Loucy (cell line): ENCODE measurements around the gene ZNF791.
"Not testable (repeated sequence)": the region's sequence is repeated elsewhere in the genome, so short reads cannot be mapped to it uniquely, and the experiment has no call there.

ENCODE experiments used
- EZH2phosphoT487 ChIP-seq: fragments of 200-600 bp; IDR thresholded peaks from 2 replicates; pipeline ENCODE4 v1.6.1; 2018; ENCODE audit warnings: antibody characterized with exemption, mild to moderate bottlenecking, moderate library complexity, borderline replicate concordance
- TF ChIP-seq, protein P1 (sequence below): fragments of 200-600 bp; sonication (generic); conservative IDR thresholded peaks from 2 replicates; pipeline ENCODE4 v1.5.1; 2014; ENCODE audit warnings: mild to moderate bottlenecking, antibody characterized with exemption, low read length

GRCh38 chr19:12678039-12678438, 67.3 kb downstream of the ZNF791 start:
- TF ChIP-seq, protein P1, sequence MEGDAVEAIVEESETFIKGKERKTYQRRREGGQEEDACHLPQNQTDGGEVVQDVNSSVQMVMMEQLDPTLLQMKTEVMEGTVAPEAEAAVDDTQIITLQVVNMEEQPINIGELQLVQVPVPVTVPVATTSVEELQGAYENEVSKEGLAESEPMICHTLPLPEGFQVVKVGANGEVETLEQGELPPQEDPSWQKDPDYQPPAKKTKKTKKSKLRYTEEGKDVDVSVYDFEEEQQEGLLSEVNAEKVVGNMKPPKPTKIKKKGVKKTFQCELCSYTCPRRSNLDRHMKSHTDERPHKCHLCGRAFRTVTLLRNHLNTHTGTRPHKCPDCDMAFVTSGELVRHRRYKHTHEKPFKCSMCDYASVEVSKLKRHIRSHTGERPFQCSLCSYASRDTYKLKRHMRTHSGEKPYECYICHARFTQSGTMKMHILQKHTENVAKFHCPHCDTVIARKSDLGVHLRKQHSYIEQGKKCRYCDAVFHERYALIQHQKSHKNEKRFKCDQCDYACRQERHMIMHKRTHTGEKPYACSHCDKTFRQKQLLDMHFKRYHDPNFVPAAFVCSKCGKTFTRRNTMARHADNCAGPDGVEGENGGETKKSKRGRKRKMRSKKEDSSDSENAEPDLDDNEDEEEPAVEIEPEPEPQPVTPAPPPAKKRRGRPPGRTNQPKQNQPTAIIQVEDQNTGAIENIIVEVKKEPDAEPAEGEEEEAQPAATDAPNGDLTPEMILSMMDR = not testable (repeated sequence)
- not testable (repeated sequence) for TF ChIP-seq EZH2phosphoT487
